Nephron (organoid): ENCODE data around the gene FOS.

ENCODE experiments used
- H3K27ac Mint-ChIP-seq, 3 experiments: 2 replicates each; pipeline ENCODE4 v1.8.0; 2020; ENCODE audit warnings: mixed read lengths in 3 of 3, mild to moderate bottlenecking in 2 of 3, moderate library complexity in 1 of 3
- H3K27me3 Mint-ChIP-seq: 2 replicates; pipeline ENCODE4 v1.8.0; 2021; ENCODE audit warnings: low read depth, mild to moderate bottlenecking, moderate library complexity, mixed read lengths
- H3K36me3 Mint-ChIP-seq: 2 replicates; pipeline ENCODE4 v1.8.0; 2020; ENCODE audit warnings: low read depth, mixed read lengths
- H3K4me1 Mint-ChIP-seq: 2 replicates; pipeline ENCODE4 v1.8.0; 2020; ENCODE audit warnings: mixed read lengths
- H3K4me3 Mint-ChIP-seq, 3 experiments: 2 replicates each; pipeline ENCODE4 v1.8.0; 2020; ENCODE audit warnings: mild to moderate bottlenecking in 3 of 3, mixed read lengths in 3 of 3, moderate library complexity in 2 of 3
- H3K9me3 Mint-ChIP-seq: 2 replicates; pipeline ENCODE4 v1.8.0; 2020; ENCODE audit warnings: mixed read lengths
- TF ChIP-seq, protein P1 (sequence below), 3 experiments: fragments of 200-600 bp; sonication (generic); IDR thresholded peaks; one replicate each; pipeline ENCODE4 v1.5.0; 2021; ENCODE audit warnings: antibody characterized with exemption in 3 of 3; ENCODE audit not compliant: unreplicated experiment in 3 of 3

The FOS gene

DNA sequence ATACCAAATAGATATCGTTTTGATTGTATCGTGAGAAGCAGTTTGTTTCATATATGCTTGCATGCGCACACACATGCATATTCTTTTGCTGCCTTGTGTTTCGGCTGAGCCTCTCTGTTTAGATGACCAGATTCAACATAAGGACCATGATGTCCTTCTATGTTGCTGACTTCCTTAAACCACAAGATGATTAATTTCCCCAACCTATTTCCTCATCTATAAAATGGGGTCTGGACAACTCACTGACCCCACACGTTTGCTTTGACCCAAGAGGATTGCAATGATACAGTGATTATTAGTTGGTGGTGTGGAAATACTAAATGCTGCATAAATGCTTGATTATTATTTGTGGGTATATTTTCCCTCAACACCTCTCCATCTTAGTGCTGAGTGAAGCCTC, 16.8 kb upstream of the FOS start:
- TF ChIP-seq, protein P1, sequence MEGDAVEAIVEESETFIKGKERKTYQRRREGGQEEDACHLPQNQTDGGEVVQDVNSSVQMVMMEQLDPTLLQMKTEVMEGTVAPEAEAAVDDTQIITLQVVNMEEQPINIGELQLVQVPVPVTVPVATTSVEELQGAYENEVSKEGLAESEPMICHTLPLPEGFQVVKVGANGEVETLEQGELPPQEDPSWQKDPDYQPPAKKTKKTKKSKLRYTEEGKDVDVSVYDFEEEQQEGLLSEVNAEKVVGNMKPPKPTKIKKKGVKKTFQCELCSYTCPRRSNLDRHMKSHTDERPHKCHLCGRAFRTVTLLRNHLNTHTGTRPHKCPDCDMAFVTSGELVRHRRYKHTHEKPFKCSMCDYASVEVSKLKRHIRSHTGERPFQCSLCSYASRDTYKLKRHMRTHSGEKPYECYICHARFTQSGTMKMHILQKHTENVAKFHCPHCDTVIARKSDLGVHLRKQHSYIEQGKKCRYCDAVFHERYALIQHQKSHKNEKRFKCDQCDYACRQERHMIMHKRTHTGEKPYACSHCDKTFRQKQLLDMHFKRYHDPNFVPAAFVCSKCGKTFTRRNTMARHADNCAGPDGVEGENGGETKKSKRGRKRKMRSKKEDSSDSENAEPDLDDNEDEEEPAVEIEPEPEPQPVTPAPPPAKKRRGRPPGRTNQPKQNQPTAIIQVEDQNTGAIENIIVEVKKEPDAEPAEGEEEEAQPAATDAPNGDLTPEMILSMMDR (IDR thresholded peaks at IDR 0.05; ENCODE audit: unreplicated experiment in 3 of 3) = no peak
- Mint-ChIP-seq H3K4me1 (peaks cover 37% of the 10 kb centered on the region), H3K4me3 (no peak overlapping the region), H3K27ac (no peak overlapping the region), H3K9me3 (no peaks in the 10 kb centered on the region), H3K36me3 (no peaks in the 10 kb centered on the region), H3K27me3 (no peaks in the 10 kb centered on the region)

DNA sequence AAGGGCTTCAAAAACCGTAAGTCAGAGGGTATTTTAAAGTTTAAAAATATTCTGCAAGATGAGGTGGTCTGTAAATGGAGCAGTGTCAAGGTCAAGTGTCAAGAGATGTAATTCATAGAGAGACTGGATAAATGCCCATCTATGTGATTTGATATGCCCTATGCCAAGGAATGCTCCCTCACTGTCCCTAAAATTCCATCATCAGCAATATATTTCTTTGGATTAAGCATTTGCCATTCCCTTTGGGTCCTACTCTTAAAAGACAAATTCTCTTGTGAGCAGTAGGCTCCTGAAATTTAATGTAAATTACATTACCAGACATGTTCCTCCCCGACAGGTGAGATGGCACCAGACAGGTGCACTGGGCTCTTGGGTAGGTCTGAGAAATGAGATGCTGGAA, 16.0 kb upstream of the FOS start:
- Mint-ChIP-seq H3K4me3 (no peak overlapping the region), H3K27ac (no peak overlapping the region), H3K4me1 (peaks cover 38% of the 10 kb centered on the region), H3K27me3 (no peaks in the 10 kb centered on the region), H3K36me3 (no peaks in the 10 kb centered on the region), H3K9me3 (no peaks in the 10 kb centered on the region)
- TF ChIP-seq, protein P1 (IDR thresholded peaks at IDR 0.05; ENCODE audit: unreplicated experiment in 3 of 3) = no peak

DNA sequence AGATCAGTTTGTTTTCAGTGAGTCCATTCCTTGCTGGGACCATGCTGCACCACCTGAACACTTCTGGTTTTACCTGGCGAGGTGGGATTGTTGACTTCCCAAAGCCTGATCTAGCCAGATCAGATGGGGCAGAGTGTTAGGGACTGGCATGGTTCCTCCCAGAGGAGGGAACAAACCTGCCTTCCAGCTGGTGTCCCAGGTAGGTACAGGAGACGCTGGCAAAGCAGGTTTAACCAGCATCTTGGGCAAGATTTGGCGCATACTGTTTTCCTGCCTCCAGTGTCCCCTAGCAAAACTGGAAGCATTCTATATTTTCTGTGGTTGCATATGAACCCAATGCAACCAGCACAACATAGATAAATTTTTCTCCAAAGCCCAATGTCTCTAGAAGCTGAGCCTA, 14.6 kb upstream of the FOS start:
- Mint-ChIP-seq H3K27ac (peak overlapping the region in 1 of 3 experiments; percentile 77), H3K27me3 (no peaks in the 10 kb centered on the region), H3K4me3 (no peak overlapping the region), H3K9me3 (no peaks in the 10 kb centered on the region), H3K36me3 (no peaks in the 10 kb centered on the region), H3K4me1 (peaks cover 28% of the 10 kb centered on the region)
- TF ChIP-seq, protein P1 (IDR thresholded peaks at IDR 0.05; ENCODE audit: unreplicated experiment in 3 of 3) = no peak

DNA sequence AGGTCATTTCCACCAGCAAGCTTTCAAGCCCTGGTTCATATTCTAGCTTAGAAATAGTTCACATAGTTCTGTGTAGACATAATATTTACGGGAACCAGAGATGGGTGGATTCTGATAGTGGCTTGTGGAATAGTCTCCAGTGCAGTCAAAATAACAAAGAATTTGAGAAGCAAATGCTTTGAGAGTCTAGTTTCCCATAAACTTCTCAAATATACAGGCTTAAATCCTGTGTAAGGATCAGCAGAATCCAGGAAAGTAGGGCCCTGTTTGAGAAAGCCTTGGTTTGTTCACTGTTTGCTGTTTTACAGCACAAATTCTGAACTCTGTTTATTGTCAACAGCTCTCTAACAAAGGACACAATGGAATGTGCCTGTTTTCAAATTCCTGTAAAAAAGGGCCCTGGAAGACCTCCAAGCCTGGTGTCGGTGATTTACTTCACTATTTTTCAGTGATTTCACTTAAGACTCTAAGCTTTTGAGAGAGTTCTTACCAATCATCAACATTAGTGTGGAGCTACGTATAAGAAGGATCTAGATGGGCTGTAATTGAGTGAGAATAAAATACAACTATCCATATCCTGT, 11.4 kb upstream of the FOS start:
- Mint-ChIP-seq H3K27ac (peak overlapping the region; percentile 90 to 95 (median 95)), H3K9me3 (no peaks in the 10 kb centered on the region), H3K4me3 (no peak overlapping the region), H3K36me3 (no peaks in the 10 kb centered on the region), H3K4me1 (peaks cover 11% of the 10 kb centered on the region), H3K27me3 (no peaks in the 10 kb centered on the region)
- TF ChIP-seq, protein P1 (IDR thresholded peaks at IDR 0.05; ENCODE audit: unreplicated experiment in 3 of 3) = no peak

DNA sequence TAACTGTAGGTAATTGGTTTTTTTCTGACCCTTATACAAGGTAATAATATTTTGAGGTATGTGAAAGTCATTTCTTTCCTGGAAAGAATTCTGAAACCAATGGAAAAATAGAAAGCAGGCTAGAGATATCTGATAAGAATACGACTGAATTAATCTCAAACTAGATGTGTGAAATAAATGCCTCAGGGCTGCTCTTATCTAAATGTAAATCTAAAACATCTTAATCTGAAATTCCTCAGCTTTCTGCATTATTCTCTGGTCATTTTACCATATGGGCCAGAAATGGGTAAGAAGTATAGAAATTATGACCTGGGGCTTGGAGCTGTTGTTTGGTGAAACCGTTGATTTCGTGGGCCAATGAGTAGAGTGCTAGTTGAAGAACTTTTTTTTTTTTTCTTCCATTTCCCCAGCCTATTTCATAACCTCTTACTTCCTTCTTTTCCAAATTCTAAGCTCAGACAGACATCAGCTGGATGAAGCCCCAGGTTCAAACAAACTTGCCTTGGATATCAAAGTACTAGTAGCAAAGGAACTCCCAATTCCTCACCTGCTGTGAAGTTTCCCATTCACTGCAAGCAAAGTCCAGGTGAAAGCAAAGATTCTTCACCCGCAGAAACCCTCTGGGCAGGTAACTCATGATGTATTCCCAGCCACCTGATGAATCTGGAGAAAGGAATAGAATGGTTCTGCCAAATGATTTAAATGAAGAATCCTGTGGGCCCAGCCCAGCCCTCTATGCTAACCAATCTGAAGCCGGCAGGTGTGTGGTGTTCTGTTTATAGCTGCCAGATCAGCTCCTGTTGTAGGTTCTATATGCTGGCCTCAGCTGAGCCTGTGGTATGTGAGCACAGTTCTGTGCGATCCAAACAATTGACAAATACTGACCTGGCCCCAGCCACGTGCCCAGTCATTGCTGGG, 9.7 kb upstream of the FOS start:
- TF ChIP-seq, protein P1 (IDR thresholded peaks at IDR 0.05; ENCODE audit: unreplicated experiment in 3 of 3) = no peak
- H3K4me1 Mint-ChIP-seq = peaks cover 19% of the 10 kb centered on the region
- no peak overlapping the region for H3K4me3 Mint-ChIP-seq
- H3K27ac Mint-ChIP-seq = peak overlapping the region; percentile 35 to 69 (median 63)
- H3K27me3 Mint-ChIP-seq = no peaks in the 10 kb centered on the region
- H3K36me3 Mint-ChIP-seq = no peaks in the 10 kb centered on the region
- H3K9me3 Mint-ChIP-seq = no peaks in the 10 kb centered on the region
